Activated T-helper 2 cell treated with anti-CD3 and anti-CD28 coated beads, Interferon-gamma antibody, Interleukin-2, Interleukin-4, amounts not matched to agents 10 μg/mL and 5 μg/mL and 100 μg/mL, durations not matched to agents 14 hours and 24 hours and 36 hours (primary cell): ENCODE data around the gene ATP23. TPM values are rescaled to one million over a fixed set of nuclear protein-coding genes. Genes with fewer than 3 reads are reported as not detected.

Experiments
- DNase-seq: peaks from one replicate; pipeline ENCODE4 v3.0.0; 2021; ENCODE audit warnings: low spot score
- H3K27ac Mint-ChIP-seq: one replicate; pipeline ENCODE4 v1.8.0; 2021; ENCODE audit warnings: mixed read lengths
- H3K27me3 Mint-ChIP-seq: one replicate; pipeline ENCODE4 v1.8.0; 2021; ENCODE audit warnings: low read depth, mixed read lengths
- H3K36me3 Mint-ChIP-seq: one replicate; pipeline ENCODE4 v1.8.0; 2021; ENCODE audit warnings: low read depth, mixed read lengths
- H3K4me1 Mint-ChIP-seq: one replicate; pipeline ENCODE4 v1.8.0; 2021; ENCODE audit warnings: low read depth, mixed read lengths
- H3K4me3 Mint-ChIP-seq: one replicate; pipeline ENCODE4 v1.8.0; 2021; ENCODE audit warnings: low read depth, mild to moderate bottlenecking, moderate library complexity, mixed read lengths
- H3K9me3 Mint-ChIP-seq: one replicate; pipeline ENCODE4 v1.8.0; 2021; ENCODE audit warnings: mixed read lengths
- intact Hi-C: fragments of 100-400 bp; cut with micrococcal nuclease; formaldehyde crosslinking; loops from one replicate; pipeline ENCODE4 v1.15.1; 2023
- total RNA-seq: library from RNA; stranded (reverse); gene quantifications from 2 replicates; pipeline ENCODE4 v1.2.3, GENCODE V29; 2022

Gene ATP23
- total RNA-seq, 1 donor from 2014 or later: 12.7 TPM

DNA sequence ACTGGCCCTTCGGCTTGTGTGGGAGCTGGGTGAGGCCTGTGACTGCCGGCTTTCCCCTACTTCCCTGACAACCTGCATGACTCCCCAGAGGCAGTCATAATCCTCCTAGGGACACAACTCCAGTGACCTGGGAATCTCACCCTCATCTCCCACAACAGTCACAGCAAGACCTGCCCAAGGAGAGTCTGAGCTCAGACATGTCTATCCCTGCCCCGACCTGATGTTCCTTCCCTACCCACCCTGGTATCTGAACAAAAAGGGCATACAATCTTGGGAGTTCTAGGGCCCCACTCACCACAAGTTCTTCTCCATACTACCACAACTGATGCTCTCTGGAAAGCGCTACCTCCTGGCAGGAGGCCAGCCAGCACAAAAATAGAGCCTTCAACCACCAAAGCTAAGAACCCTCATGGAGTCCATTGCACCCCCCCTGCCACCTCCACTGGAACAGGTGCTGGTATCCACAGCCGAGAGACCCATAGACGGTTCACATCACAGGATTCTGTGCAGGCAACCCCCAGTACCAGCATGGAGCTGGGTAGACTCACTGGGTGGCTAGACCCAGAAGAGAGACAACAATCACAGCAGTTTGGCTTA is 16.8 kb downstream of the ATP23 start:
- Mint-ChIP-seq H3K9me3 (peaks cover 39% of the 10 kb centered on the region), H3K4me3 (no peak overlapping the region), H3K27ac (no peak overlapping the region), H3K4me1 (peaks cover 9% of the 10 kb centered on the region), H3K27me3 (no peaks in the 10 kb centered on the region), H3K36me3 (peaks cover 62% of the 10 kb centered on the region)
- intact Hi-C loops: no loop called here
- no peak for DNase-seq

DNA sequence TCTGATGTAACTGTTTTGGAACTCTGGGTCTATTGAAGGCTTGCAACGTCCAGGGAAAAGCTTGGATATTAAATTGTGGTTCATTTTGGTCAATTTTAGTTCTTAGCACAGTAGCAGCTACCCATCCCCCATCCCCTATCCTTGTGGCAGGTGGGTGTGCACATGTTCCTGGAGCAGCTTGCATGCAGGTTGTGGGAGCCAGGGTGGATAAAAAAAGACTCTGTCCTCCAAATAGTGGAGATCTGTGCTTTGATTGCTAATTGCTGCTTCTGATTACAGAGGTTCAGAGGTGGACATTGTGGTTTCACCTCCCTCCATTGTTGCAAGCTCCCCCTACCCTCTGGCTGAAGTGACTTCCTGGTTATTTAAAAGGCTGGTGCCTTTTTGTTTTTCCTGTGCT is 23.1 kb downstream of the ATP23 start:
- Mint-ChIP-seq H3K36me3 (peaks cover 6% of the 10 kb centered on the region), H3K27me3 (no peaks in the 10 kb centered on the region), H3K27ac (no peak overlapping the region), H3K4me3 (no peak overlapping the region), H3K4me1 (no peaks in the 10 kb centered on the region), H3K9me3 (peaks cover 47% of the 10 kb centered on the region)
- no peak for DNase-seq
- intact Hi-C loops: no loop called here

DNA sequence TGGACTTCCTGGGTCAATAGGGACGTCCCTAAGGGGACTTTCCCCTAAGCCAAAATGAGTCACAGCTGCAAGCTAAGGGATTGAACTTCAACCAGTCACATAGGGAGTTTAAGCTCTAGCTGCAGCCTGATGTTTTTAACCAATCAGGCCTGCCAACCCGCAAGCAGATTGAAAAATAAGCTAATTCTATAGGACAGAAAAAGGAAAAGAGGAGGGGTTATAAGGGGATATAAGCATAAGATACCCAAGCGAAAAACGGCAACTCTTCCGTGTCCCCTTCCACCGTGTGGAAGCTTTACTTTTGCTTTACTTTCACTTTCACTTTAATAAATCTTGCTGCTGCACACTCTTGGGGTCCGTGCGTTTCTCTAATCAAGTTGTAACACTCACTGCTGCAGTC is 24.4 kb downstream of the ATP23 start:
- no peaks in the 10 kb centered on the region for H3K36me3 Mint-ChIP-seq
- H3K4me1 Mint-ChIP-seq: no peaks in the 10 kb centered on the region
- no peak for DNase-seq
- intact Hi-C loops: no loop called here
- no peak overlapping the region for H3K27ac Mint-ChIP-seq
- H3K27me3 Mint-ChIP-seq: no peaks in the 10 kb centered on the region
- H3K9me3 Mint-ChIP-seq: peaks cover 45% of the 10 kb centered on the region
- no peak overlapping the region for H3K4me3 Mint-ChIP-seq

DNA sequence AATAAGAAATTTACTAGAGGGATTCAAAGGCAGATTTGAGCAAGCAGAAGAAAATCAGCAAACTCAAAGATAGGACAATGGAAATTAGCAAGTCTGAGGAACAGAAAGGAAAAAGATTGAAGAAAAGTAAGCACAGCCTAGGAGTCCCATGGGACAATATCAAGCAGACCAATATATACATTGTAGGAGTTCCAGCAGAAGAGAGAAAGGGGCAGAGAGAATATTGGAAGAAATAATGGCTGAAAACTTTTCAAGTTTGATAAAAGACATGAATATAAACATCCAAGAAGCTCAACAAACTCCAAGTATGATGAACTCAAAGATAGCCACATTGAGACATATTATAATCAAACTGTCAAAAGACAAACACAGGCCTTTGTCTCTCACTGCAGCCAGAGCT is 25.2 kb downstream of the ATP23 start:
- H3K4me3 Mint-ChIP-seq: no peak overlapping the region
- no peak overlapping the region for H3K27ac Mint-ChIP-seq
- no peaks in the 10 kb centered on the region for H3K4me1 Mint-ChIP-seq
- peaks cover 38% of the 10 kb centered on the region for H3K9me3 Mint-ChIP-seq
- intact Hi-C loops: no loop called here
- no peaks in the 10 kb centered on the region for H3K27me3 Mint-ChIP-seq
- no peak for DNase-seq
- H3K36me3 Mint-ChIP-seq: no peaks in the 10 kb centered on the region

DNA sequence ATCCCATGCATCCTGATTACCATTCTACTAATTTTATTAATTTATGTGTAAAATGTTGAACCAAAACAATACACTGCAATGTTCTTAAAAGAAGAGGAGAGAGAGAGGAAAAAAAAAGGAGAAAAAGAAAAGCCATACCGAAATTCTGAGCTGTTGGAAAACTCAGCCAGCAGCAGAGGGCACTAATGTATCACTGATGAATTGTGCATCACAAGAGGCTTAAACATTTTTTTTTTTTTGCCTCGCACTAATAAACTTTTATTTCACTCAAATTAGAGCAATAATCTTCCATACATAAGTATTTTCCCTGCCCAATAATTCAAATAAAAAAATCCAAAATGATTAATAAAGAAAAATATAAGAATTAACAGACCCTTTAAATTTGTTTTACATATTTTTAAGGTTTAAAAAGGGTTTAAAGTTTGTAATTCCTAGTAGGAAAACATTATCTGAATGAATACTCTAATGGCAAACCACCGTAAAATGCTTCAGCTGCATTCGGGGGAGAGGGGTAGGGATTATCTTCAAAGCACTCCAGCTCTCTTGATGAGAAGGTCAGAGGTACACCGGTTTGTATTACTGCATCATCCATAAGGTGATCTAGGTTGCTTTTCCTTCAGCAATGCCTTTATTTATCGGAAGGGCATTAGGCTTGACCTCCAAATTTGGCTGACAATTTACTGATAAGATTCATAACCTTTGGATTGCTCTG is 41.9 kb downstream of the ATP23 start:
- no peak overlapping the region for H3K4me3 Mint-ChIP-seq

DNA sequence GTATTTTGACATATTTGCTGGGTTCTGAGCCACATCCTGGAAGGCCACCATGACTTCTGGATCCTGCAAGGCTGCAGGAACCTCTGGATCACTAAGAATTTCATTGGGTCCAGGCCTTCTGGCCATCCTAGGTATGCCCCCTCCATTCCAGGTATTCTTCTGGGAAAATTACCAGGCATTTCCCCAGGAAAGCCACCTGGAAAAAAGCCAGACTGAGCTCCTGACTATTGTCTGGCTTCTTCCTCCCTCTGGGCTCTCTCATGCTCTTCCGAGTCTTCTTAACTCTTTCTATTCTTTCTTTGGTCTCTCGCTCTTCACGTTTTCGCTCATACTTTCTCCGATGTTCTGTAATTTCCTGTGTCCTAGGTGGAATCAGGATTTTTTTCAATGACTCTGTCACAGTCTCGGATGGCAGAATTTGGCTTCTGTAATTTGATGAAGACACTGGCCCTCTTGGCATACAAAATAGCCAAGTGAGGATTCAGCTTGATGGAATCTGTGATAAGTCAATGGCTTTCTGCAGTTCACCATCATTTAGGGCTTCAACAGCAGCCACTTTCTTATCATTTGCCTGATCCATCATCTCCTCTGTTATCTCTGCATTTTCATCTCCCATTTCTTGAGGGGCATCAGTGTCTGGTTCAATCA is 42.6 kb downstream of the ATP23 start:
- Mint-ChIP-seq H3K36me3 (no peaks in the 10 kb centered on the region), H3K27ac (no peak overlapping the region), H3K4me3 (no peak overlapping the region), H3K9me3 (no peaks in the 10 kb centered on the region), H3K27me3 (peaks cover 4% of the 10 kb centered on the region), H3K4me1 (no peaks in the 10 kb centered on the region)
- intact Hi-C loops: loop anchor here (10.0 kb wide), 1 partner anchor 461 kb away; no protein-coding TSS in a partner anchor
- DNase-seq: no peak

More for the DNA sequence above, 41.9 kb downstream of the ATP23 start:
- Mint-ChIP-seq H3K27ac (no peak overlapping the region), H3K36me3 (no peaks in the 10 kb centered on the region), H3K27me3 (peaks cover 5% of the 10 kb centered on the region), H3K9me3 (no peaks in the 10 kb centered on the region), H3K4me1 (no peaks in the 10 kb centered on the region)
- DNase-seq: no peak
- intact Hi-C loops: loop anchor here (10.0 kb wide), 1 partner anchor 461 kb away; no protein-coding TSS in a partner anchor

DNA sequence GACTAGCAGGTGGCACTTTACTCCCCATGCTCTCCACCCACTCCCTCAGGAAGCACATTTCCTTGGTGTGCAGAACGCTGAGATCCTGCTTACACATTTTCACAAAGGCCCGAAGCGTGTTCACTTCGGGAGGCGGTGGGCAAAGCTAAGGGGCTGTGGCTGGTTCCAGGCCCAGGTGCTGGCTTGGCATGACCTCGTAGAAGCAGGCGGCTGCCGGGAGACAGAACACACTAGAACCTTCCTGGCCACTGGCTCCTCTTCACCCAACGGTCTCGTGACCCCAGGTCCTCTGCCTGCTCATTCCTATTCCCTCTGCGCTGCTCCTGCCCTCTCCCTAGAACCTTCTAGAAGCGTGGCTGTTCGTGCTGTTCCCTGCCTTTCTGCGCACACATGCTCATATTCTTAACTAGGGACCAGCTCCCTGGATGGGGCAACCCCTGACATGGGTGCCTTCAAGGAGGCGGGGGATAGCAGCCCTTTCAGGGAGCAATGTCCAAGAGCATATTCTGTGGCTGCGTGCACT is 43.3 kb downstream of the ATP23 start:
- Mint-ChIP-seq H3K27me3 (peaks cover 6% of the 10 kb centered on the region), H3K4me1 (no peaks in the 10 kb centered on the region), H3K27ac (no peak overlapping the region), H3K9me3 (no peaks in the 10 kb centered on the region), H3K4me3 (no peak overlapping the region), H3K36me3 (no peaks in the 10 kb centered on the region)
- intact Hi-C loops: loop anchor here (10.0 kb wide), 1 partner anchor 460 kb away; no protein-coding TSS in a partner anchor
- DNase-seq: no peak

DNA sequence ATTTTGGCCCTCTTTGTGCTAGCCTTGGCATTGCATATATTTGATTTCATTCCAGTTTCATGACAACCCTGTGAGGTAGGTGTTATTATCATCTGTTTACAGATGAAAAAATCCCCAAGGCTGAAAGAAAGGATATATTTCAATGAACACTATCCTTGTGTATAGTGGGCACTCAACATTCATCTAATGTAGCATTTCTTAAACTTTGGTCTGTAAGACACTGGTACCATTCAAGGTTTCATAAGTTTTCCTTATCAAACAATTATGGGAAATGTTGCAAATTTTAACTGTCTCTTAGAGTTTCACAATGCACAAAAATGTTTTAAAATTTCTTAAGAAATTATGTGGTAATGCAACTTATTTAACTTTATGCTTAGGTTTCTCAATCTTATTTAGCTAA is 44.3 kb downstream of the ATP23 start:
- peaks cover 6% of the 10 kb centered on the region for H3K27me3 Mint-ChIP-seq
- intact Hi-C loops: loop anchor here (10.0 kb wide), 1 partner anchor 459 kb away; no protein-coding TSS in a partner anchor
- H3K9me3 Mint-ChIP-seq: no peaks in the 10 kb centered on the region
- no peaks in the 10 kb centered on the region for H3K36me3 Mint-ChIP-seq
- H3K4me1 Mint-ChIP-seq: no peaks in the 10 kb centered on the region
- no peak overlapping the region for H3K4me3 Mint-ChIP-seq
- H3K27ac Mint-ChIP-seq: no peak overlapping the region
- DNase-seq: no peak

DNA sequence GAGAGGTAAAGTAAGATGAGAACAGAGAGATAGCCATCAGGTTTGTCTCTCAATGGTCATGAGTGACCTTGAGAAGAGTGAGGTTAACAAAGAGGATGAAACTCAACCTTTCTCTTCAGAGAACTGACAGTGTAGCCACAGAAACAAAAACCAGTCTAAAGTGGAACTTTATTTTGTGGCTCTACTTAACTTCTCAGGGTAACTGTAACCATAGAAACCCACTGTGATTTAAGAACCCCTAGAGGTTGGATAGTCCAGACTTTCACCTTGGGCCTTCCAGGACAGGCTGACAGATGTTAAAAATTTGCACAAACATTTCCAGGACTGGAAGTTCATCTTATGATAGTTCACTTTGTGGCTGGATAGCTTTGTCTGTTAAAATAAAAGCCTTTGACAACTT is 48.5 kb downstream of the ATP23 start:
- Mint-ChIP-seq H3K36me3 (no peaks in the 10 kb centered on the region), H3K4me1 (no peaks in the 10 kb centered on the region), H3K4me3 (no peak overlapping the region), H3K9me3 (no peaks in the 10 kb centered on the region), H3K27me3 (peaks cover 4% of the 10 kb centered on the region), H3K27ac (no peak overlapping the region)
- no peak for DNase-seq
- intact Hi-C loops: loop anchor here (10.0 kb wide), 1 partner anchor 455 kb away; no protein-coding TSS in a partner anchor

DNA sequence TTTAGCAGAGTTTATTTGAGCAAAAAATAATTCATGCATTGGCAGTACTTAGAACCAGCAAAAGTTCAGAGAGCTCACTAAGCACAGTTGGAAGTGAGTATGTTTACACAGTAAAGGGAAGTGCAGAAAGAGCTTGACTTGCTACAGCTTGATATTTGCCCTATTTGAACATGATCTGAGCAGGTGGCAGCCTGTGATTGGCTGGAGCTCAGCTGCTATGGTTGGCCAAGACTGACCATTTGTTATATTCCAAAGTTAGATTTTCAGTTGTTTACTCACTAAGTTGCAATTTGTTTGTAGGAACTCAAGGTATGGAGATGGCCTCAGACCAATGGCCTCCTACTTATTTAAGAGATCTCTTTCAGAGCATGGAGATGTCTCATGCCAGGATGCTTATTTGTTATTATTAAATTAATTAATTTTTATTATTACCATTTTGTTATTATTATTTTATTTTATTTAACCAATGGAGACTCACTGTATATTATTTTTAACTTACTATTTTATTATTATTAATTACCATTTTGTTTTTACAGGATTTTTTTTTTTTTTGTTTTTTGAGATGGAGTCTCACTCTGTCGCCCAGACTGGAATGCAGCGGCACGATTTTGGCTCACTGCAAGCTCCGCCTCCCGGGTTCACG is 49.0 kb downstream of the ATP23 start:
- Mint-ChIP-seq H3K4me3 (no peak overlapping the region), H3K27me3 (peaks cover 4% of the 10 kb centered on the region), H3K9me3 (no peaks in the 10 kb centered on the region), H3K27ac (no peak overlapping the region), H3K36me3 (no peaks in the 10 kb centered on the region), H3K4me1 (no peaks in the 10 kb centered on the region)
- intact Hi-C loops: no loop called here
- no peak for DNase-seq

DNA sequence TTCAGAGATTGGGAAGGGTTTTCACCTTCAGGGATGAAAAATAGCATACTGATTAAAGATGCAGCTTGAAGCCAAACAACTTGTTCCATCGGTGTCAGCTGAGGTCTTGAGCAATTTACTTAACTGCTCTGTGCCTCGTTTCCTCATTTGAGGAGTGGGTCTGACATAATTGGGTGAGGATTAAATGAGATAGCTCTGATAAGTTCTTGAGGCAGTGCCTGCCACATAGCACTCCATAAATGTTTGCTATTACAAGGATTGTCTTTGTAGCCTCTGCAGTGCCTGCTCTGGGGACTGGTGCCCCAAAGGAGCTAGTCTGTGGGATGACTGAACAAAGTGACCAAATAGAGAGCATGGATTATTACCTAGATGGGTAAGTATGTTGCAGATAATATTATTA is 50.6 kb downstream of the ATP23 start:
- H3K36me3 Mint-ChIP-seq: no peaks in the 10 kb centered on the region
- no peak overlapping the region for H3K4me3 Mint-ChIP-seq
- no peak overlapping the region for H3K27ac Mint-ChIP-seq
- peaks cover 4% of the 10 kb centered on the region for H3K27me3 Mint-ChIP-seq
- no peak for DNase-seq
- intact Hi-C loops: no loop called here
- no peaks in the 10 kb centered on the region for H3K4me1 Mint-ChIP-seq
- H3K9me3 Mint-ChIP-seq: peaks cover 13% of the 10 kb centered on the region

DNA sequence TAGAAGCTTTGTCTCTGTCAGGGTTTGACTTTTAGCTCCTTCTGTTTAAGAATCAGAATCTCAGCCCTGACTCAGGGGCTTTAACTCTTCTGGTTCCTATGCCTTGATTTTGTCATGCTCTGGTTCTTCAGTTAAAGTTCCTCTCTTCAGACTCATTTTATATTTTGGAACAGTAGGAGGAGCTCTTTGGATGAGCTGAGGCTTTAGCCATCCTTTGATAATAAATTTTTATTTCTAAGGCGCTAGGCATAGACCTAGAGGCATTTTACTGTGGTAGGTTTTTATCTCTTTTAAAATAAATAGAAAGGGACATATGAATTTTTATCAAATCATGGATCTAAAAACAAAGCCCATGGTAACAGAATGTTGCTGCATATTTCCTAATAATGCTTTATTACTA is 51.7 kb downstream of the ATP23 start:
- intact Hi-C loops: no loop called here
- H3K36me3 Mint-ChIP-seq: no peaks in the 10 kb centered on the region
- no peak for DNase-seq
- H3K27ac Mint-ChIP-seq: no peak overlapping the region
- H3K27me3 Mint-ChIP-seq: peaks cover 4% of the 10 kb centered on the region
- no peak overlapping the region for H3K4me3 Mint-ChIP-seq
- peaks cover 14% of the 10 kb centered on the region for H3K9me3 Mint-ChIP-seq
- no peaks in the 10 kb centered on the region for H3K4me1 Mint-ChIP-seq
